WTC11 (cell line): ENCODE results near the gene LARP1. TPM values are rescaled to one million over a fixed set of nuclear protein-coding genes. Genes with fewer than 3 reads are reported as not detected.

Experiments
- ATAC-seq: fragments of 200-7000 bp; cut with Tn5 transposase; 2 replicates; pipeline ENCODE4 v1.10.0; 2021; ENCODE audit warnings: mild to moderate bottlenecking, moderate library complexity
- CTCF ChIA-PET: fragments of 300-600 bp; sonication (Branson Sonifier 250); formaldehyde crosslinking; loops from one replicate; lab custom pipeline; 2021; ENCODE audit warnings: antibody characterized with exemption; lab: Charles Lee
- POLR2A ChIA-PET: fragments of 350-600 bp; sonication (Branson Sonifier 250); formaldehyde crosslinking; loops from one replicate; lab custom pipeline; 2021; ENCODE audit warnings: antibody characterized with exemption; lab: Charles Lee
- DNase-seq: peaks from one replicate; pipeline ENCODE4 v3.0.0; 2021; ENCODE audit warnings: low spot score
- H3K27ac Mint-ChIP-seq: 2 replicates; pipeline ENCODE4 v1.8.0; 2021; ENCODE audit warnings: mixed read lengths
- H3K27me3 Mint-ChIP-seq: 2 replicates; pipeline ENCODE4 v1.8.0; 2021; ENCODE audit warnings: low read depth, mild to moderate bottlenecking, moderate library complexity, mixed read lengths
- H3K36me3 Mint-ChIP-seq: 2 replicates; pipeline ENCODE4 v1.8.0; 2021; ENCODE audit warnings: mixed read lengths
- H3K4me1 Mint-ChIP-seq: 2 replicates; pipeline ENCODE4 v1.8.0; 2022; ENCODE audit warnings: mixed read lengths
- H3K4me3 Mint-ChIP-seq: 2 replicates; pipeline ENCODE4 v1.8.0; 2021; ENCODE audit warnings: mild to moderate bottlenecking, moderate library complexity, mixed read lengths
- H3K9me3 Mint-ChIP-seq: 2 replicates; pipeline ENCODE4 v1.8.0; 2021; ENCODE audit warnings: mixed read lengths
- GABPB1 ChIP-seq: sonication (generic); formaldehyde crosslinking; IDR thresholded peaks from 2 replicates; pipeline ENCODE4 v1.8.1; 2023; ENCODE audit warnings: mild to moderate bottlenecking, missing genetic modification reagents
- GTF2I ChIP-seq: fragments of 250-450 bp; sonication (Bioruptor Pico); conservative IDR thresholded peaks from 2 replicates; pipeline ENCODE4 v1.4.0; 2021; ENCODE audit warnings: mild to moderate bottlenecking
- HMGA2 ChIP-seq: fragments of 250-450 bp; sonication (Bioruptor Pico); IDR thresholded peaks from 2 replicates; pipeline ENCODE4 v1.4.0; 2021; ENCODE audit warnings: mild to moderate bottlenecking, moderate library complexity
- JAZF1 ChIP-seq: fragments of 250-450 bp; sonication (Bioruptor Pico); IDR thresholded peaks from 2 replicates; pipeline ENCODE4 v1.9.0; 2021; ENCODE audit warnings: moderate library complexity, mild to moderate bottlenecking, inconsistent platforms
- KAT7 ChIP-seq: sonication (generic); formaldehyde crosslinking; IDR thresholded peaks from 2 replicates; pipeline ENCODE4 v1.8.1; 2023; ENCODE audit warnings: missing genetic modification reagents, mild to moderate bottlenecking, borderline replicate concordance
- MXD4 ChIP-seq: fragments of 250-450 bp; sonication (Bioruptor Pico); IDR thresholded peaks from 2 replicates; pipeline ENCODE4 v1.8.0; 2021; ENCODE audit warnings: mild to moderate bottlenecking, moderate library complexity, borderline replicate concordance
- SMAD4 ChIP-seq: sonication (generic); formaldehyde crosslinking; IDR thresholded peaks from 2 replicates; pipeline ENCODE4 v1.8.0; 2022; ENCODE audit warnings: mild to moderate bottlenecking, missing genetic modification reagents
- SOX15 ChIP-seq: fragments of 250-450 bp; sonication (Bioruptor Pico); IDR thresholded peaks from 2 replicates; pipeline ENCODE4 v1.9.0; 2021; ENCODE audit warnings: mild to moderate bottlenecking
- TEAD1 ChIP-seq: sonication (generic); formaldehyde crosslinking; IDR thresholded peaks from 2 replicates; pipeline ENCODE4 v1.8.0; 2022; ENCODE audit warnings: mild to moderate bottlenecking, missing genetic modification reagents
- TEAD4 ChIP-seq: sonication (generic); formaldehyde crosslinking; IDR thresholded peaks from 2 replicates; pipeline ENCODE4 v1.8.0; 2022; ENCODE audit warnings: mild to moderate bottlenecking, missing genetic modification reagents
- ZNF121 ChIP-seq: sonication (generic); formaldehyde crosslinking; IDR thresholded peaks from 2 replicates; pipeline ENCODE4 v1.8.0; 2023; ENCODE audit warnings: missing genetic modification reagents
- ZNF423 ChIP-seq: fragments of 250-450 bp; sonication (Bioruptor Pico); IDR thresholded peaks from 2 replicates; pipeline ENCODE4 v2.1.2; 2022; ENCODE audit warnings: mild to moderate bottlenecking, moderate library complexity
- total RNA-seq: library from RNA; stranded (reverse); gene quantifications from 3 replicates; pipeline ENCODE4 v1.2.3, GENCODE V29; 2021
- TF ChIP-seq, protein P1 (sequence below): sonication (generic); formaldehyde crosslinking; IDR thresholded peaks from 2 replicates; pipeline ENCODE4 v1.8.1; 2023; ENCODE audit warnings: mild to moderate bottlenecking, missing genetic modification reagents, moderate library complexity
- TF ChIP-seq, protein P2 (sequence below): sonication (generic); formaldehyde crosslinking; IDR thresholded peaks from 2 replicates; pipeline ENCODE4 v1.8.1; 2022; ENCODE audit warnings: mild to moderate bottlenecking, moderate library complexity, missing genetic modification reagents
- TF ChIP-seq, protein P3 (sequence below): sonication (generic); formaldehyde crosslinking; IDR thresholded peaks from 2 replicates; pipeline ENCODE4 v1.8.1; 2022; ENCODE audit warnings: low read depth, missing genetic modification reagents, borderline replicate concordance
- TF ChIP-seq, protein P4 (sequence below): sonication (generic); formaldehyde crosslinking; IDR thresholded peaks from 2 replicates; pipeline ENCODE4 v1.8.0; 2023; ENCODE audit warnings: missing genetic modification reagents
- TF ChIP-seq, protein P5 (sequence below): sonication (generic); formaldehyde crosslinking; conservative IDR thresholded peaks from 2 replicates; pipeline ENCODE4 v1.8.1; 2023; ENCODE audit warnings: mild to moderate bottlenecking, low read depth, missing genetic modification reagents, moderate library complexity
- TF ChIP-seq, protein P6 (sequence below): fragments of 250-450 bp; sonication (Bioruptor Pico); IDR thresholded peaks from 2 replicates; pipeline ENCODE4 v1.8.0; 2021; ENCODE audit warnings: mild to moderate bottlenecking

Gene LARP1
- total RNA-seq, 1 experiment from 2014 or later: 406 TPM

DNA sequence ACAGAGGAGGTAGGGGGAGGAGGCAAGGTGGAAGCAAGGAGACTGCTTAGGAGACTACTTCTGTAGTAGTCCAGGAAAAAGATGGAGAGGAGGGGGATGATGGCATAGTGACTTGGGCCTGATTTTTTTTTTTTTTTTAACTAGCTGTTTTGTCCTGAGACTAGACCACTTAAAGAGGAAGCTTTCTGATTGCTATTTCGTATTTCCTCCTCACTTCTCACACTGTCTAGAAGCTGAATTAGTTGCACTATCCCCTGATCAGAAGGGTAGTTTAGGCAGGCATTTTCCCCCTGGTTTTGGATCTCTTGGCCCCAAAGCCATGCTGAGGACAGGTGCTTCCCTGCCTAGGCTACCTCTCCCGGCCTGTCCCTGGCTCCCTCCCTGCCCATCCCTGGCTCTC, 14.9 kb downstream of the LARP1 start (continued):
- TF ChIP-seq, protein P1, sequence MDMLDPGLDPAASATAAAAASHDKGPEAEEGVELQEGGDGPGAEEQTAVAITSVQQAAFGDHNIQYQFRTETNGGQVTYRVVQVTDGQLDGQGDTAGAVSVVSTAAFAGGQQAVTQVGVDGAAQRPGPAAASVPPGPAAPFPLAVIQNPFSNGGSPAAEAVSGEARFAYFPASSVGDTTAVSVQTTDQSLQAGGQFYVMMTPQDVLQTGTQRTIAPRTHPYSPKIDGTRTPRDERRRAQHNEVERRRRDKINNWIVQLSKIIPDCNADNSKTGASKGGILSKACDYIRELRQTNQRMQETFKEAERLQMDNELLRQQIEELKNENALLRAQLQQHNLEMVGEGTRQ: no peak
- TF ChIP-seq, protein P2, sequence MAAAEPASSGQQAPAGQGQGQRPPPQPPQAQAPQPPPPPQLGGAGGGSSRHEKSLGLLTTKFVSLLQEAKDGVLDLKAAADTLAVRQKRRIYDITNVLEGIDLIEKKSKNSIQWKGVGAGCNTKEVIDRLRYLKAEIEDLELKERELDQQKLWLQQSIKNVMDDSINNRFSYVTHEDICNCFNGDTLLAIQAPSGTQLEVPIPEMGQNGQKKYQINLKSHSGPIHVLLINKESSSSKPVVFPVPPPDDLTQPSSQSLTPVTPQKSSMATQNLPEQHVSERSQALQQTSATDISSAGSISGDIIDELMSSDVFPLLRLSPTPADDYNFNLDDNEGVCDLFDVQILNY: no peak
- no peak for TF ChIP-seq GTF2I

DNA sequence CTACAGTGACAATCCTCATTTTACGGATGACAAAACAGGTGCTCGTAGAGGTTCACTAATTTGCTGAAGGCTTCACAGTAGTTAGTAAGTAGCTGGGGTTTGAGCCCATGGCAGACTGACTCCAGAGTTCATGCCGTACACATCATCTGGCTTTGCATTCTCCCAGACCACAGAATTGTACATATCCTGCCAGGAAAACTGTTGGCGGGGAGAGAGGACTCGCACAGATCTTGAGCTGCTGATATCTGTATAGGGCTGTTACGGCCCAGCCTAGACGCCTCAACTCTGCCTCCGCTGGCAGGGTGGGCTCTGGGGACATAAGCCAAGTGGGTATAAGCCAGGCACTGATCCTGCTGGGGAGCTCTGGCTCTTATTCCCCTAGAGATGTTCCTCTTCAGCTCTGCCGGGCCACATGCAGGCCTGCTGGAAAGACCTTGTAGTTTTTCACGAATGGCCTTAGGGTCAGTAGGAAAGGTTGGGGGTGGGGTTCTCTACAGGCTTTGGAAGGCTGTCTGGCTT, 16.3 kb downstream of the LARP1 start:
- peak overlapping the region; percentile 94 for H3K27ac Mint-ChIP-seq
- peaks cover 2% of the 10 kb centered on the region; the same call in 1 of the 2 replicates for H3K36me3 Mint-ChIP-seq
- DNase-seq (peak; percentile 36), ATAC-seq (peak; percentile 67)
- ChIA-PET CTCF (interaction anchor here (0.7 to 1.7 kb wide), 7 partner anchors 10 to 121 kb away, joined by 3 to 10 read pairs (median 5); no protein-coding TSS in a partner anchor), POLR2A (interaction anchor here (0.5 to 1.4 kb wide), 5 partner anchors 8 to 29 kb away, joined by 3 to 5 read pairs (median 3); no protein-coding TSS in a partner anchor)
- TF ChIP-seq GABPB1 (CRISPR knock-in tag) (no peak), TEAD1 (CRISPR knock-in tag) (no peak), MXD4 (CRISPR knock-in tag) (no peak), KAT7 (CRISPR knock-in tag) (no peak), SMAD4 (no peak), ZNF423 (CRISPR knock-in tag) (no peak), TEAD4 (CRISPR knock-in tag) (no peak), HMGA2 (CRISPR knock-in tag) (no peak), SOX15 (CRISPR knock-in tag) (no peak), ZNF121 (CRISPR knock-in tag) (no peak), JAZF1 (no peak)
- TF ChIP-seq, protein P3, sequence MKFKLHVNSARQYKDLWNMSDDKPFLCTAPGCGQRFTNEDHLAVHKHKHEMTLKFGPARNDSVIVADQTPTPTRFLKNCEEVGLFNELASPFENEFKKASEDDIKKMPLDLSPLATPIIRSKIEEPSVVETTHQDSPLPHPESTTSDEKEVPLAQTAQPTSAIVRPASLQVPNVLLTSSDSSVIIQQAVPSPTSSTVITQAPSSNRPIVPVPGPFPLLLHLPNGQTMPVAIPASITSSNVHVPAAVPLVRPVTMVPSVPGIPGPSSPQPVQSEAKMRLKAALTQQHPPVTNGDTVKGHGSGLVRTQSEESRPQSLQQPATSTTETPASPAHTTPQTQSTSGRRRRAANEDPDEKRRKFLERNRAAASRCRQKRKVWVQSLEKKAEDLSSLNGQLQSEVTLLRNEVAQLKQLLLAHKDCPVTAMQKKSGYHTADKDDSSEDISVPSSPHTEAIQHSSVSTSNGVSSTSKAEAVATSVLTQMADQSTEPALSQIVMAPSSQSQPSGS (CRISPR knock-in tag): no peak
- TF ChIP-seq, protein P4, sequence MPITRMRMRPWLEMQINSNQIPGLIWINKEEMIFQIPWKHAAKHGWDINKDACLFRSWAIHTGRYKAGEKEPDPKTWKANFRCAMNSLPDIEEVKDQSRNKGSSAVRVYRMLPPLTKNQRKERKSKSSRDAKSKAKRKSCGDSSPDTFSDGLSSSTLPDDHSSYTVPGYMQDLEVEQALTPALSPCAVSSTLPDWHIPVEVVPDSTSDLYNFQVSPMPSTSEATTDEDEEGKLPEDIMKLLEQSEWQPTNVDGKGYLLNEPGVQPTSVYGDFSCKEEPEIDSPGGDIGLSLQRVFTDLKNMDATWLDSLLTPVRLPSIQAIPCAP (CRISPR knock-in tag): no peak
- TF ChIP-seq, protein P5, sequence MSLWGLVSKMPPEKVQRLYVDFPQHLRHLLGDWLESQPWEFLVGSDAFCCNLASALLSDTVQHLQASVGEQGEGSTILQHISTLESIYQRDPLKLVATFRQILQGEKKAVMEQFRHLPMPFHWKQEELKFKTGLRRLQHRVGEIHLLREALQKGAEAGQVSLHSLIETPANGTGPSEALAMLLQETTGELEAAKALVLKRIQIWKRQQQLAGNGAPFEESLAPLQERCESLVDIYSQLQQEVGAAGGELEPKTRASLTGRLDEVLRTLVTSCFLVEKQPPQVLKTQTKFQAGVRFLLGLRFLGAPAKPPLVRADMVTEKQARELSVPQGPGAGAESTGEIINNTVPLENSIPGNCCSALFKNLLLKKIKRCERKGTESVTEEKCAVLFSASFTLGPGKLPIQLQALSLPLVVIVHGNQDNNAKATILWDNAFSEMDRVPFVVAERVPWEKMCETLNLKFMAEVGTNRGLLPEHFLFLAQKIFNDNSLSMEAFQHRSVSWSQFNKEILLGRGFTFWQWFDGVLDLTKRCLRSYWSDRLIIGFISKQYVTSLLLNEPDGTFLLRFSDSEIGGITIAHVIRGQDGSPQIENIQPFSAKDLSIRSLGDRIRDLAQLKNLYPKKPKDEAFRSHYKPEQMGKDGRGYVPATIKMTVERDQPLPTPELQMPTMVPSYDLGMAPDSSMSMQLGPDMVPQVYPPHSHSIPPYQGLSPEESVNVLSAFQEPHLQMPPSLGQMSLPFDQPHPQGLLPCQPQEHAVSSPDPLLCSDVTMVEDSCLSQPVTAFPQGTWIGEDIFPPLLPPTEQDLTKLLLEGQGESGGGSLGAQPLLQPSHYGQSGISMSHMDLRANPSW (CRISPR knock-in tag): no peak
- TF ChIP-seq, protein P6, sequence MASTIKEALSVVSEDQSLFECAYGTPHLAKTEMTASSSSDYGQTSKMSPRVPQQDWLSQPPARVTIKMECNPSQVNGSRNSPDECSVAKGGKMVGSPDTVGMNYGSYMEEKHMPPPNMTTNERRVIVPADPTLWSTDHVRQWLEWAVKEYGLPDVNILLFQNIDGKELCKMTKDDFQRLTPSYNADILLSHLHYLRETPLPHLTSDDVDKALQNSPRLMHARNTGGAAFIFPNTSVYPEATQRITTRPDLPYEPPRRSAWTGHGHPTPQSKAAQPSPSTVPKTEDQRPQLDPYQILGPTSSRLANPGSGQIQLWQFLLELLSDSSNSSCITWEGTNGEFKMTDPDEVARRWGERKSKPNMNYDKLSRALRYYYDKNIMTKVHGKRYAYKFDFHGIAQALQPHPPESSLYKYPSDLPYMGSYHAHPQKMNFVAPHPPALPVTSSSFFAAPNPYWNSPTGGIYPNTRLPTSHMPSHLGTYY (CRISPR knock-in tag): no peak
- peak overlapping the region; percentile 39 for H3K4me3 Mint-ChIP-seq
- no peaks in the 10 kb centered on the region for H3K27me3 Mint-ChIP-seq
- H3K4me1 Mint-ChIP-seq: peaks cover 90% of the 10 kb centered on the region
- no peaks in the 10 kb centered on the region for H3K9me3 Mint-ChIP-seq
